HG02870 (cell line): ENCODE measurements around the gene ALDH1A2.

Experiments
- ATAC-seq: cut with Tn5 transposase; IDR thresholded peaks from one replicate; pipeline ENCODE4 v1.9.1; 2021; ENCODE audit warnings: mild to moderate bottlenecking, moderate library complexity; ENCODE audit not compliant: unreplicated experiment

ALDH1A2 gene

GRCh38 chr15:57911247-57911646 is 154.3 kb downstream of the ALDH1A2 start:
- ATAC-seq: no peak

- no peak for ATAC-seq
Measured at GRCh38 chr15:57910672-57911071, 154.8 kb downstream of the ALDH1A2 start.

- no peak for ATAC-seq
Measured at GRCh38 chr15:57909388-57909787, 156.1 kb downstream of the ALDH1A2 start.

GRCh38 chr15:57903626-57904025 is 161.9 kb downstream of the ALDH1A2 start:
- no peak for ATAC-seq
